ENCODE results near the gene LMF1.

- TF ChIP-seq CTCF (IDR thresholded peaks at IDR 0.05) (no peak), POLR2A (IDR thresholded peaks at IDR 0.05) (no peak)
Measured at GRCh38 chr16:1013593-1013900, 42.8 kb upstream of the LMF1 start.

Measured in upper lobe of left lung (tissue), 4 donors.